Adrenal gland (tissue), 5 donors: ENCODE results near the gene JPH2.
"Not testable (repeated sequence)": the region's sequence is repeated elsewhere in the genome, so short reads cannot be mapped to it uniquely, and the experiment has no call there.

ENCODE experiments used
- CTCF ChIP-seq, 6 experiments: fragments of 450-650 bp in 4 of 6; fragments of 200-600 bp in 2 of 6; sonication (generic) in 1 of 6; IDR thresholded peaks; 1 replicate in 5 of 6; 2 replicates in 1 of 6; pipeline versions ENCODE4 v1.5.1 to v1.8.0; 2016 to 2021; ENCODE audit warnings: antibody characterized with exemption in 6 of 6, mild to moderate bottlenecking in 2 of 6, moderate library complexity in 1 of 6
- POLR2A ChIP-seq, 2 donors: fragments of 450-650 bp; IDR thresholded peaks; one replicate each; pipeline ENCODE4 v1.6.1; 2017; ENCODE audit warnings: antibody characterized with exemption in 2 of 2, mild to moderate bottlenecking in 2 of 2, moderate library complexity in 1 of 2
- donor health status: DM: no; HTN: no; CAD: no.

- TF ChIP-seq CTCF, POLR2A (IDR thresholded peaks at IDR 0.05): not testable (repeated sequence)
Measured at GRCh38 chr20:44191640-44192039, 4.7 kb upstream of the JPH2 start.
